Measurements from ENCODE around the gene KNSTRN. TPM values are rescaled to one million over a fixed set of nuclear protein-coding genes. Genes with fewer than 3 reads are reported as not detected.
A peak's percentile ranks its signal among the peaks of the same experiment; 100 is the strongest.

The KNSTRN gene
- total RNA-seq, 1 donor from 2014 or later, result 6.4 TPM

DNA sequence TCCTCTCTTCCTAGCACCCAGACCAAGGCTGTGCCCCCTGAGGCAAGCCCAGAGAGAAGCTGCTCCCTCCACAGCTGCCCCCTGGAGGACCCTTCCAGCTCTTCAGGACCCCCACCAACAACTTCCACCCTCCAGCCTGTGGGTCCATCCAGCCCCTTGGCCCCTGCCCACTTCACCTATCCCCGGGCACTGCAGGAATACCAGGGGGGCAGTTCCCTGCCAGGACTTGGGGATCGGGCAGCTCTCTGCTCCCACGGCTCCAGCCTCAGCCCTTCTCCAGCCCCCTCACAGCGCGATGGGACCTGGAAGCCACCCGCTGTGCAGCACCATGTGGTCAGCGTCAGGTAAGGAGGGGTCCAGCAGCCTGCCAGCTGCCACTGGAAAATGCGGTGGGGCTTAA, 18.9 kb upstream of the KNSTRN start:
- DNase-seq (ENCODE audit: low spot score) (no peak), ATAC-seq (no peak)
- intact Hi-C loops (cut with DNase I), result no loop called here

DNA sequence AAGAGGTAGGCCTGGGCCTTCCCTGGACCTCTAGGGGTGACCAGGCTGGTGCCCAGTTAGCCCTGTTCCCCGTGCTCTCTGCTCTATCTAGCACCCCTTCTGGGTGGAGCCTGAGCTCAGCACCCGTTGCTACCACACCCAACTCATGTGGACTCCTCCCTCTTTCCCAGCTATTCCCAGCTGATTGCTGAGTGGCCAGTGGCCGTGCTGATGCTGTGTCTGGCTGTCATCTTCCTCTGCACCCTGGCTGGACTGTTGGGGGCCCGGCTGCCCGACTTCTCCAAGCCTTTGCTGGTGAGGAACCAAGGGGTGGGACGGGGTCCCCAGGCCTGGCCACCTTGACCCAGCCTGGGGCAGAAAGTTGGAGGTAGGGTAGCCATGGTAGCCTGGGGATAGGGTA, 18.3 kb upstream of the KNSTRN start:
- DNase-seq (ENCODE audit: low spot score), result no peak
- ATAC-seq, result no peak
- intact Hi-C loops (cut with DNase I), result no loop called here

DNA sequence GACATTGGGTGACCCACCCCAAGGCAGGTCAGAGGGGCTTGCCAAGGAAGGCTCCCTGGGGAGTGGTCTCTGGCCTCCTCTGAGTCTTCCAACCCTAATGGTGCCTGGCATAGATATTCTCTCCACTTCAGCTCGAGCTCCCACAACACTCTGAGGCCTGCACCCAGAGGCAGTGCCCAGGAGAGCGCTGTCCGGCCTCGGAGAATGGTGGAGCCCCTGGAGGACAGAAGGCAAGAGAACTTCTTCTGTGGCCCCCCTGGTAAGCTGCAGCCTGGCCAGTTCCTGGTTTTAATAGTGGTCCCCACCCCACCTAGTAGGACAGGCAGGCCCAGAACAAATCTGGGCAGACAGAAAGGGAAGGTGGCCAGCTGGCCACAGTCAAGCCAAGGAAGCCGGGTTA, 17.5 kb upstream of the KNSTRN start:
- DNase-seq (ENCODE audit: low spot score) (no peak), ATAC-seq (no peak)
- intact Hi-C loops (cut with DNase I), result no loop called here

DNA sequence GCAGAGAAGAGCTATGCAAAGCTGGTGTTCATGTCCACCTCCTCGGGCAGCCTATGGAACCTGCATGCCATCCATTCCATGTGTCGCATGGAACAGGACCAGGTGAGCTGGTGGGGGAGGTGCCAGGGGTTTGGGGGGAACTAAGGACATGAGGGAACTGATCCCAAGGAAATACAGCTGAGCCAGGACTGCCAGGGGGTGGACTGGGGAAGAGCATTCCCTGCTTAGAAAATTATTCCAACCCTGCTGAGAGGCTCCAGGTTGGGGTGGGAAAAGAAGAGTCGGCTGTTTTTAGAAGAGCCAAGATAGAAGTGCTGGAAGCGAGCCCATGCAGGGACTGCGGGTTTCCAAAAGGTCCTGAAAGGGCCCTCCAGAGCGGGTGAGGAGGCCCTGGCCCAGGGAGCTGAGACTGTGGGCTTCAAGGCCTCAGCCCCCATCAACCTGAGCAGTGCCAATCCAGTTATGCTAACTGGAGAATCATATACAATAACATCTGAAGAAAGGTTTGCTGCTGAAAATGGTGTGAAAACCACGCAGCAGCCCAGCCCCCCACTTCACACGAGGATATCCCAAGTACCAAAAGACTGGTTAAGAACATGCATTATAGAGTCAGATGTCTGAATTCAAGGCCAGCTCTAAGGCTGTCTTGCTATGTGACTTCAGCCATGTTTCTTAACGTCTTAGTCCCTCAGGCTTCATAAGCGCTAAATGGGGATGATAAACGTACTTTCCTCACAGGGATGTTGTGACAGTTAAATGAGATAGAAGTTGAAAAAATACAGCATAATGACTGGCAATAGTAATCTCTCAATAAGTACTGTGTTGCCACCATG, 16.7 kb upstream of the KNSTRN start:
- DNase-seq (ENCODE audit: low spot score) (no peak), ATAC-seq (no peak)
- intact Hi-C loops (cut with DNase I), result no loop called here

DNA sequence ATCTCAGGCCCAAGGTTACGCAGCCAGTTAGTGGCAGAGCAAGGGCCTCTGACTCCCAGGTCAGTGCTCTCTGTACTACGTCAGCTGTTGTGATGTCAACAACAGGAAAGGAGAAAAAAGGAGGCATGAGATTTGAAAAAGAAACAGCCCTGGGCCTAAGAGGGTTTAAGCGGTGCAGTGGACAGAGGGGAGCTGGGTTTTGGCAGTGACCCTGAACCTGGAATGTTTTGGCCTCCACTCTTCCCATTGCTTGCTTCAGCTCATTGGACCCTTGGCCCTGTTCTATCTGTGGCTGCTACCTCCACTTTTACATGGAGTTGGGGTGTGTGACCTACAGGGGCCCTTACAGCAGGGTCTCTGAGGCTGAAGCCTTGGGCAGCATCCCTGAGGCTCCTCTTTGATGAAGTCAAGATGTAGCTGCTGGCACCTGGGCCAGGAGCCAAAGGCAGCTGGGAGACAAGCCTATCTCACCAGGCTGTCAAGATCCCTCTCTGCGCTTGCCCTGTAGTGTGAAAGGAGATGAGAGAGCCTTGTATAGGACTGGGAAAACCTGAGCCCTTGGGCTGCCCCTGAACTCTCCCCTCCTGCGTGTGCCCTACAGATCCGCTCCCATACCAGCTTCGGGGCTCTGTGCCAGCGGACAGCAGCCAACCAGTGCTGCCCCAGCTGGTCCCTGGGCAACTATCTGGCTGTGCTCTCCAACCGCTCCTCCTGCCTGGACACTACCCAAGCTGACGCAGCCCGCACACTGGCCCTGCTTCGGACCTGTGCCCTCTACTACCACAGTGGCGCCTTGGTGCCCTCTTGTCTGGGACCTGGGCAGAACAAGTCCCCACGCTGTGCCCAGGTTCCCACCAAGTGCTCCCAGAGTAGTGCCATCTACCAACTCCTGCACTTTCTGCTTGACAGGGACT, 15.8 kb upstream of the KNSTRN start:
- peak; percentile 22 for ATAC-seq

DNA sequence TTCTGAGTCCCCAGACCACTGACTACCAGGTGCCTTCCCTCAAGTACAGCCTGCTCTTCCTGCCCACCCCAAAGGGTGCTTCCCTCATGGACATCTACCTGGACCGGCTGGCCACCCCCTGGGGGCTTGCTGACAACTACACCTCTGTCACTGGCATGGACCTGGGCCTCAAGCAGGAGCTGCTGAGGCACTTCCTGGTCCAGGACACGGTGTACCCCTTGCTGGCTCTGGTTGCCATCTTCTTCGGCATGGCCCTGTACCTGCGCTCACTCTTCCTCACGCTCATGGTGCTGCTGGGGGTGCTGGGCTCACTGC, 15.2 kb upstream of the KNSTRN start:
- no peak for DNase-seq (ENCODE audit: low spot score)
- intact Hi-C loops (cut with DNase I), result no loop called here
- ATAC-seq, result no peak

More for the DNA sequence above, 15.8 kb upstream of the KNSTRN start:
- DNase-seq (ENCODE audit: low spot score), result no peak
- intact Hi-C loops (cut with DNase I), result no loop called here

DNA sequence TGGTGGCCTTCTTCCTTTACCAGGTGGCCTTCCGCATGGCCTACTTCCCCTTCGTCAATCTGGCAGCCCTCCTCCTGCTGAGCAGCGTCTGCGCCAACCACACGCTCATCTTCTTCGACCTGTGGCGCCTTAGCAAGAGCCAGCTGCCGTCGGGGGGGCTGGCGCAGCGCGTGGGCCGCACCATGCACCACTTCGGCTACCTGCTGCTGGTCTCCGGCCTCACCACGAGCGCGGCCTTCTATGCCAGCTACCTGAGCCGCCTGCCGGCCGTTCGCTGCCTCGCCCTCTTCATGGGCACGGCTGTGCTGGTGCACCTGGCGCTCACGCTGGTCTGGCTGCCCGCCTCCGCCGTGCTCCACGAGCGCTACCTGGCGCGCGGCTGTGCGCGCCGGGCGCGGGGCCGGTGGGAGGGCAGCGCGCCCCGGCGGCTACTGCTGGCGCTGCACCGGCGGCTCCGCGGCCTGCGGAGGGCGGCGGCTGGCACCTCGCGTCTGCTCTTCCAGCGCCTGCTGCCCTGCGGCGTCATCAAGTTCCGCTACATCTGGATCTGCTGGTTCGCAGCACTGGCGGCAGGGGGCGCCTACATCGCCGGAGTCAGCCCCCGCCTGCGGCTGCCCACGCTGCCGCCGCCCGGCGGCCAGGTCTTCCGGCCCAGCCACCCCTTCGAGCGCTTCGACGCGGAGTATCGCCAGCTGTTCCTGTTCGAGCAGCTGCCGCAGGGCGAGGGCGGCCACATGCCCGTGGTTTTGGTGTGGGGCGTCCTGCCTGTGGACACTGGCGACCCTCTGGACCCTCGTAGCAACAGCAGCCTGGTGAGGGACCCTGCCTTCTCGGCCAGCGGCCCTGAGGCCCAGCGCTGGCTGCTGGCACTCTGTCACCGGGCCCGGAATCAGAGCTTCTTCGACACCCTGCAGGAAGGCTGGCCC, 14.6 kb upstream of the KNSTRN start:
- DNase-seq (ENCODE audit: low spot score), result peak; percentile 83
- ATAC-seq, result peak; percentile 79
- intact Hi-C loops (cut with DNase I), result no loop called here

DNA sequence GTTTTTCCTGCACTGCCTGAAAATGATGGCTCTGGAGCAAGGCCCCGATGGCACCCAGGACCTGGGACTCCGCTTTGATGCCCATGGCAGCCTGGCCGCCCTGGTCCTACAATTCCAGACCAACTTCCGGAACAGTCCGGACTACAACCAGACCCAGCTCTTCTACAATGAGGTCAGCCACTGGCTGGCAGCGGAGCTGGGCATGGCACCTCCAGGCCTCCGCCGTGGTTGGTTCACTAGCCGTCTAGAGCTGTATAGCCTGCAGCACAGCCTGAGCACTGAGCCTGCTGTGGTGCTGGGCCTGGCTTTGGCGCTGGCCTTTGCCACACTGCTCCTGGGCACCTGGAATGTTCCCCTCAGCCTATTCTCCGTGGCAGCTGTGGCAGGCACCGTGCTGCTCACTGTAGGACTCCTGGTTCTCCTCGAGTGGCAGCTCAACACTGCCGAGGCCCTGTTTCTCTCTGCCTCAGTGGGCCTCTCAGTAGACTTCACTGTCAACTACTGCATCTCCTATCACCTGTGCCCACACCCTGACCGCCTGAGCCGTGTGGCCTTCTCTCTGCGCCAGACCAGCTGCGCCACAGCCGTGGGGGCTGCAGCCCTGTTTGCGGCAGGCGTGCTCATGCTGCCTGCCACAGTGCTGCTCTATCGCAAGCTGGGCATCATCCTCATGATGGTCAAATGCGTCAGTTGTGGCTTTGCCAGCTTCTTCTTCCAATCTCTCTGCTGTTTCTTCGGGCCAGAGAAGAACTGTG, 13.6 kb upstream of the KNSTRN start:
- no peak for ATAC-seq
- intact Hi-C loops (cut with DNase I), result no loop called here
- no peak for DNase-seq (ENCODE audit: low spot score)

DNA sequence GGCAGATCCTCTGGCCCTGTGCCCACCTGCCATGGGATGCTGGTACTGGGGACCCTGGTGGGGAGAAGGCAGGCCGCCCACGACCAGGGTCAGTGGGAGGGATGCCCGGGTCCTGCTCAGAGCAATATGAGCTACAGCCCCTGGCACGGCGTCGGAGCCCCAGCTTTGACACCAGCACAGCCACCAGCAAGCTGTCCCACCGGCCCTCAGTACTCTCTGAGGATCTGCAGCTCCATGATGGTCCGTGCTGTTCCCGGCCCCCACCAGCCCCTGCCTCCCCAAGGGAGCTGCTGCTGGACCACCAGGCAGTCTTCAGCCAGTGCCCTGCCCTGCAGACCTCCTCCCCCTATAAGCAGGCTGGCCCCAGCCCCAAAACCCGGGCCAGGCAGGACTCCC, 13.0 kb upstream of the KNSTRN start:
- no peak for DNase-seq (ENCODE audit: low spot score)
- intact Hi-C loops (cut with DNase I), result no loop called here
- ATAC-seq, result no peak

DNA sequence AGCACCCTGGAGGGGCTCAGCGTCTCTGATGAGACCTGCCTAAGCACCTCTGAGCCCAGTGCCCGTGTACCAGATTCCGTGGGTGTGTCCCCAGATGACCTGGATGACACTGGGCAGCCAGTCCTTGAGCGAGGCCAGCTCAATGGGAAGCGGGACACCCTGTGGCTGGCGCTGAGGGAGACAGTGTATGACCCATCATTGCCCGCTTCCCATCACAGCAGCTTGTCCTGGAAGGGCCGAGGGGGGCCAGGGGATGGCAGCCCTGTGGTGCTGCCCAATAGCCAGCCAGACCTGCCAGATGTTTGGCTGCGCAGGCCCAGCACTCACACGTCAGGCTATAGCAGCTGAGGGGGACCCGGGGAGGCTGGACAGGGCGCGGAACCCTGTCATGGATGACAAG, 12.6 kb upstream of the KNSTRN start:
- DNase-seq (ENCODE audit: low spot score), result no peak
- intact Hi-C loops (cut with DNase I), result no loop called here
- ATAC-seq, result no peak

DNA sequence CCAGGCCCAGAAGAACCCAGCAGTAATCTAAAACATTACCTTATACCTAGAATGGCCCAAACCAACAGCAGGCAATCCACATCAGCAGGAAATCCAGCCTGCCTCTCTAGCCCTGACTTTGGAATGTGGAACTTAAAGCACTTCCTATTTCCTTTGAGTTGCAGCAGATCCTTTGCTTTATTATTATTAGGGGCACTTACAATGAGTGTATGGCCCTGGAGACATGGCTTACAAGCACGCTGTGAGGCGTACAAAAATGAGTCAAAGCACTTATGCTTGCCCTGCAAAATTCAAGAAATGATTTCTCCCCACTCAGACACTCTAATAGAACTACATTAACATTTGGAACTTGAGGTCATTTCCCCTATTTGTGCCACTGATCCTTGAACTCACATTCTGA, 9.5 kb upstream of the KNSTRN start:
- no peak for ATAC-seq
- DNase-seq (ENCODE audit: low spot score), result no peak
- intact Hi-C loops (cut with DNase I), result no loop called here

DNA sequence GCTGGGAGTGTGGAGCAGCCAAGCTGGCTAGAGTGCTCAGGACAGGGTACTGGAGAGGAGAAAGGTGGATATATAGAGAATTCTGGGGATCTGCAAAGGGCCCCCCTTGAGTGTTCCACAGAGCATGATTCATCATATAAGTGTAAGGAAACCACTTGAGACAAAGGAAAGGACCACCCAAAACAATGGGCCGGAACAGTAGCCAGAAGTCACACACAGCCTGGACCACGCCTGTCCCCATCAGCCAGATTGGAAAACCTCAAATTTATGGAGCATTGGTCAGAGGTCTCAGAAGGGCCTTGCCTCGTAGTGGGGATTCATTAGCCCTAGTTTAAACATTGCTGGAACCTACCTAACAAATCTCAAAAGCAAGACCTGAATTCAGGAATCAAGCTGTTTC, 4.9 kb upstream of the KNSTRN start:
- intact Hi-C loops (cut with DNase I), result no loop called here
- DNase-seq (ENCODE audit: low spot score) (no peak), ATAC-seq (no peak)

DNA sequence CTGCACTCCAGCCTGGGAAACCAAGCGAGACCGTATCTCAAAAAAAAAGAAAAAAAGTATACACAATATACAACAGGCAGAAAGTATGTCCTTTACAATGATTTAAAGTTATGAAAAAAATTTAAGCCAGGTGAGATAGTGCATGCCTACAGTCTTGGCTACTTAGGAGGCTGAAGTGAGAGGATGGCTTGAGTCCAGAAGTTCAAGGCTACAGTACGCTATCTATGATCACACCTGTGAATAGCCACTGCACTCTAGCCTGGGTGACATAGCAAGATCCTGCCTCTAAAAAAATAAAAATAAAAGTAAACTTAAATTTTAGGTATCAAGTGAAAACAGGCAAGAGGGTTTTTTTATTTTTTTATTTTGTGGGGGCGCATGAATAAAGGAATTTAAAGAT, 3.1 kb upstream of the KNSTRN start:
- no peak for DNase-seq (ENCODE audit: low spot score)
- no peak for ATAC-seq

DNA sequence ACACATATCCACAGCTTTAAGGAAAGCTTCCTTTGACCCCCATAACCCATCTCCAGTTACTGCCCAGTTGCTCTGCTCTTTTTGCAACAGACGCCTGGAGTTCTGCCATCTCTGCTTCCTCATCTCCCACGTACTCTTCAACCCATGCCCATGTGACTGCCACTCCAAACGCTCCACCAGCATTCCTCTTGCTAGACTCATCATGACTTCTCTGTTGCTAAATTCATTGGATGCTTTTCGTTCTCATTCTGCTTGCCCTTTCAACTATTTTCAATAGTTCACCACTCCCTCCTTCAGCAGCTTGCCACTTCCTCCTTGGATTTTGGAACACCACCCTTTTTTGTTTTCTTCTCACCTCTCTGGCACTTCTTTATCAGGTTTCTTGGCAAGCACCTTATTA, 2.7 kb upstream of the KNSTRN start:
- DNase-seq (ENCODE audit: low spot score) (peak; percentile 69), ATAC-seq (peak; percentile 63)
- intact Hi-C loops (cut with DNase I), result no loop called here

More for the DNA sequence above, 3.1 kb upstream of the KNSTRN start:
- intact Hi-C loops (cut with DNase I), result no loop called here

DNA sequence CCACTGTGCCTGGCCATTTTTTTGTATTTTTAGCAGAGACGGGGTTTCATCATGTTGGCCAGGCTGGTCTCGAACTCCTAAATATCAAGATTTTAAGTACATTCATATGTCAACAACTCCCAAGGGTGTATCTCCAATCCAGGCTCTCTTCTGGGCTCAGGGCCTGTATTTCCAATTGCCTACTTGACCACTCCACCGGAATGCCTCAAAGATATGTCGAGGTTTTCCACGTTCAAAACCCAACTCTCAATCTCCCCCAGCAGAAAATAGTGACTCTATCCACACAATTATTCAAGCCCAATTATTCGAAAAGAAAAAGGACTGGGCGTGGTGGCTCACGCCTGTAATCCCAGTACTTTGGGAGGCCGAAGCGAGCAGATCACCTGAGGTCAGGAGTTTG, 1.9 kb upstream of the KNSTRN start:
- ATAC-seq, result no peak
- no peak for DNase-seq (ENCODE audit: low spot score)
- intact Hi-C loops (cut with DNase I), result no loop called here

DNA sequence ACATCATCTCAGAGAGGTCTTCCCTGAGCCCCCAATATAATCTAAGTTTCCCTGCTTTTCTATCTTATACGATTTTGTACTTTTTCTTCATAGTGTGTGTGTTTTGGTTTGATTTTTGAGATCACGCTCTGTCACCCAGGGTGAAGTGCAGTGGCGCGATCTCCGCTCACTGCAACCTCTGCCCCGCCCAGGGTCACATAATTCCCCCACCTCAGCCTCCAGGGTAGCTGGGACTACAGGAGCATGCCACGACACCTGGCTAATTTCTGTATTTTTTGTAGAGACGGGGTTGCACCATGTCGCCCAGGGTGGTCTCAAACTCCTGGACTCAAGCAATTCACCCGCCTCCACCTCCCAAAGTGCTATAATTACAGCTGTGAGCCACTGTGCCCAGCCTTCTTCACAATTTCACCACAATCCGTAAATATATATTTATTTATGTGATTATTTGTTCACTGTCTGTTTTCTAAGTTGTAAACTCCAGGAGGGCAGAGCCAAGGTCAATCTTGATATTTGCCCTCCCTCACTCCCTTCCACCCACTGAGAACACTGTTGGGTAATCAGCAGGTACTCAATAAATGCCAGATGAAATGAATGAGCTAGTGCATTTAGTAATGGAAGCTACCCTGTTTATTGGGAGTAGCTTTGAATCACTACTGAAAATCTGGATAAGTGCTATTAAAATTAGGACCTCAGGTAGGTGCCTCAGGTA, 547 bp upstream of the KNSTRN start:
- ATAC-seq (no peak), DNase-seq (ENCODE audit: low spot score) (no peak)
- intact Hi-C loops (cut with DNase I), result loop anchor here (2.0 kb wide), 1 partner anchor 19 kb away; no protein-coding TSS in a partner anchor

DNA sequence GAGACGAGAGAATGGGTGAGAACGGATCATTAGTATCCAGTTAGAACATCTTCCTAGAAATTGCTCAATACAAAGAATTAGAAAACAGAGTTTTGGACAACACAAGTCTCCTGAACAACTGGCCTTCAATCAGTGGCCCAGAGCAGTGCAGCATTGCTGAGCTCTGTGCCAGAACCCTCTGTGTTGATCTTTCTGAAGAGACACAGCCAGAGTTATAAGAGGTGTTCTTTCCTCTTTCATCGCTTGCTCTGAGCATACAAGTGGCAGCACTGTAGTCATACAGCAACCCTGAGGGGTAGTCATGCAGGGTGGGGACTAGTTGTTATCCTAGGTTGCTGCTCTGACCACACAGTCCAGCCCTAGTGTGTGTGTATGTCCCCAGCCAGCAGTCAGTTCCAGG, 4.0 kb downstream of the KNSTRN start:
- intact Hi-C loops (cut with DNase I), result no loop called here
- ATAC-seq (no peak), DNase-seq (ENCODE audit: low spot score) (no peak)

All from sciatic nerve (tissue), 2 donors.